H1 (cell line): ENCODE data around the gene GALNT18. TPM values are rescaled to one million over a fixed set of nuclear protein-coding genes. Genes with fewer than 3 reads are reported as not detected.

Experiments used
- CTCF ChIA-PET: fragments of 300-600 bp; sonication (Branson Sonifier 250); formaldehyde crosslinking; loops from one replicate; lab custom pipeline; 2021; ENCODE audit not compliant: partially characterized antibody; lab: Charles Lee
- POLR2A ChIA-PET: fragments of 300-600 bp; sonication (Branson Sonifier 250); formaldehyde crosslinking; loops from one replicate; lab custom pipeline; 2021; ENCODE audit warnings: inconsistent platforms; ENCODE audit not compliant: partially characterized antibody; lab: Charles Lee
- DNase-seq, 2 experiments: peaks; one replicate each; pipeline versions ENCODE4 v3.0.0 to v3.0.0-alpha.2; 2010 to 2022; ENCODE audit warnings: low spot score in 2 of 2, low read depth in 1 of 2, mixed read lengths in 1 of 2
- FAIRE-seq: peaks from 2 replicates; lab custom pipeline; 2011; peaks lifted over from hg19 to GRCh38; lab: Jason Lieb, UNC
- H2AFZ ChIP-seq: 2 replicates; pipeline ENCODE4 v1.8.1; 2012; ENCODE audit warnings: low read length, inconsistent platforms
- H2AK5ac ChIP-seq: 2 replicates; pipeline ENCODE4 v1.6.1; 2013; ENCODE audit warnings: low read depth, low read length
- H2BK120ac ChIP-seq: replicated peaks from 2 replicates; pipeline ENCODE3; 2013; ENCODE audit warnings: low read depth, low read length, inconsistent platforms
- H2BK12ac ChIP-seq: 2 replicates; pipeline ENCODE4 v1.6.1; 2013; ENCODE audit warnings: low read depth, low read length
- H2BK15ac ChIP-seq: 2 replicates; pipeline ENCODE4 v1.6.1; 2013; ENCODE audit warnings: low read length
- H2BK20ac ChIP-seq: 2 replicates; pipeline ENCODE4 v1.6.1; 2013; ENCODE audit warnings: low read length
- H2BK5ac ChIP-seq: 2 replicates; pipeline ENCODE4 v1.6.1; 2013; ENCODE audit warnings: low read depth, low read length
- H3K14ac ChIP-seq: 2 replicates; pipeline ENCODE4 v1.6.1; 2013; ENCODE audit warnings: inconsistent platforms; ENCODE audit not compliant: insufficient read length
- H3K18ac ChIP-seq: 2 replicates; pipeline ENCODE4 v1.6.1; 2013; ENCODE audit warnings: low read length; ENCODE audit errors: extremely low read depth
- H3K23ac ChIP-seq: 2 replicates; pipeline ENCODE4 v1.6.1; 2013; ENCODE audit warnings: inconsistent platforms; ENCODE audit not compliant: insufficient read length
- H3K23me2 ChIP-seq: 2 replicates; pipeline ENCODE4 v1.6.1; 2013; ENCODE audit warnings: low read depth, low read length
- H3K27ac ChIP-seq: 2 replicates; pipeline ENCODE4 v1.6.1; 2011; ENCODE audit warnings: low read depth, low read length, inconsistent platforms
- H3K27me3 ChIP-seq, 4 experiments: replicated peaks in 1 of 4; 1 replicate in 1 of 4; 2 replicates in 3 of 4; pipeline versions ENCODE4 v1.6.1 to v1.8.1; 2011 to 2013; ENCODE audit warnings: low read length in 3 of 4, mild to moderate bottlenecking in 3 of 4, inconsistent platforms in 2 of 4, mixed read lengths in 2 of 4, moderate library complexity in 1 of 4; ENCODE audit not compliant: control insufficient read depth in 3 of 4, insufficient read depth in 3 of 4; ENCODE audit errors: extremely low read depth in 1 of 4
- H3K36me3 ChIP-seq, 4 experiments: 2 replicates each; pipeline versions ENCODE4 v1.6.1 to v1.8.1; 2011 to 2013; ENCODE audit warnings: mild to moderate bottlenecking in 4 of 4, low read length in 3 of 4, moderate library complexity in 2 of 4, control low read depth in 1 of 4, inconsistent platforms in 1 of 4; ENCODE audit not compliant: insufficient read depth in 4 of 4, control insufficient read depth in 2 of 4
- H3K4ac ChIP-seq: replicated peaks from 2 replicates; pipeline ENCODE3; 2013; ENCODE audit warnings: low read length, low read depth, mixed read lengths, inconsistent platforms; ENCODE audit not compliant: insufficient read length
- H3K4me1 ChIP-seq, 4 experiments: replicated peaks in 1 of 4; 1 replicate in 1 of 4; 2 replicates in 3 of 4; pipeline versions ENCODE4 v1.6.1 to v1.8.1; 2011 to 2013; ENCODE audit warnings: low read length in 3 of 4, inconsistent platforms in 2 of 4, mixed read lengths in 1 of 4; ENCODE audit not compliant: insufficient read depth in 4 of 4, control insufficient read depth in 3 of 4
- H3K4me2 ChIP-seq, 2 experiments: 2 replicates each; pipeline versions ENCODE4 v1.6.1 to v1.8.1; 2011 to 2013; ENCODE audit warnings: low read depth in 2 of 2, low read length in 2 of 2, control low read depth in 1 of 2, inconsistent platforms in 1 of 2, mild to moderate bottlenecking in 1 of 2; ENCODE audit not compliant: insufficient read depth in 1 of 2
- H3K4me3 ChIP-seq, 4 experiments: fragments of 200-600, 300-600 bp in 1 of 4; sonication (generic), shearing (Covaris generic), sonication (Bioruptor Twin) in 1 of 4; 2 replicates each; pipeline versions ENCODE4 v1.5.1 to v1.8.1; 2011 to 2016; ENCODE audit warnings: low read length in 4 of 4, low read depth in 3 of 4, control low read depth in 2 of 4, inconsistent platforms in 2 of 4, mild to moderate bottlenecking in 2 of 4, mixed read lengths in 1 of 4, moderate library complexity in 1 of 4; ENCODE audit not compliant: insufficient read depth in 2 of 4; ENCODE audit errors: extremely low read depth in 1 of 4
- H3K56ac ChIP-seq: replicated peaks from 2 replicates; pipeline ENCODE3; 2013; ENCODE audit warnings: low read depth, mild to moderate bottlenecking, mixed read lengths, low read length, inconsistent platforms; ENCODE audit not compliant: insufficient read length
- H3K79me1 ChIP-seq: 2 replicates; pipeline ENCODE4 v1.6.1; 2013; ENCODE audit warnings: low read depth, low read length, control low read depth
- H3K79me2 ChIP-seq, 2 experiments: 2 replicates each; pipeline versions ENCODE4 v1.6.1 to v1.8.1; 2012 to 2013; ENCODE audit warnings: low read length in 2 of 2, mild to moderate bottlenecking in 2 of 2, inconsistent platforms in 1 of 2; ENCODE audit not compliant: insufficient read depth in 2 of 2, control insufficient read depth in 1 of 2
- H3K9ac ChIP-seq, 4 experiments: replicated peaks in 1 of 4; 1 replicate in 1 of 4; 2 replicates in 3 of 4; pipeline versions ENCODE4 v1.6.1 to v1.8.1; 2011 to 2013; ENCODE audit warnings: low read depth in 3 of 4, low read length in 3 of 4, control low read depth in 2 of 4, mild to moderate bottlenecking in 2 of 4, moderate library complexity in 2 of 4, inconsistent platforms in 1 of 4; ENCODE audit errors: extremely low read depth in 1 of 4
- H3K9me3 ChIP-seq, 2 experiments: 2 replicates each; pipeline versions ENCODE4 v1.6.1 to v1.8.1; 2012 to 2013; ENCODE audit warnings: mild to moderate bottlenecking in 2 of 2, moderate library complexity in 2 of 2, control low read depth in 1 of 2, inconsistent platforms in 1 of 2, low read depth in 1 of 2, low read length in 1 of 2, mixed read lengths in 1 of 2; ENCODE audit not compliant: insufficient read depth in 2 of 2
- H4K20me1 ChIP-seq, 2 experiments: replicated peaks in 1 of 2; 2 replicates each; pipeline versions ENCODE3 to v1.8.1; 2011 to 2013; ENCODE audit warnings: inconsistent platforms in 2 of 2, low read length in 2 of 2, mild to moderate bottlenecking in 1 of 2; ENCODE audit not compliant: insufficient read depth in 2 of 2, control insufficient read depth in 1 of 2
- H4K5ac ChIP-seq: 2 replicates; pipeline ENCODE4 v1.6.1; 2013; ENCODE audit warnings: low read length, low read depth, mixed read lengths, inconsistent platforms; ENCODE audit not compliant: insufficient read length
- H4K8ac ChIP-seq: 2 replicates; pipeline ENCODE4 v1.8.0; 2013; ENCODE audit warnings: mild to moderate bottlenecking, moderate library complexity, low read length, inconsistent platforms; ENCODE audit not compliant: insufficient read depth; ENCODE audit errors: extremely low read depth
- H4K91ac ChIP-seq: replicated peaks from 2 replicates; pipeline ENCODE3; 2013; ENCODE audit warnings: low read length, mixed read lengths, inconsistent platforms; ENCODE audit not compliant: insufficient read length
- GTF2F1 ChIP-seq: IDR thresholded peaks from 2 replicates; pipeline ENCODE4 v1.6.1; 2012; ENCODE audit warnings: low read depth, low read length, improper control_type of control experiment, borderline replicate concordance
- JUND ChIP-seq: IDR thresholded peaks from 2 replicates; pipeline ENCODE4 v1.6.1; 2011; ENCODE audit warnings: mild to moderate bottlenecking, improper control_type of control experiment, low read length
- NANOG ChIP-seq: IDR thresholded peaks from 2 replicates; pipeline ENCODE4 v1.6.1; 2011; ENCODE audit warnings: low read length, low read depth, mild to moderate bottlenecking, inconsistent platforms; ENCODE audit not compliant: insufficient read depth, poor library complexity, severe bottlenecking
- PHF8 ChIP-seq: fragments of 200-600 bp; sonication (generic); conservative IDR thresholded peaks from 2 replicates; pipeline ENCODE4 v1.7.1; 2012; ENCODE audit warnings: low read depth, mild to moderate bottlenecking, inconsistent platforms, low read length, moderate library complexity
- POLR2A ChIP-seq, 2 experiments: IDR thresholded peaks; 1 replicate in 1 of 2; 2 replicates in 1 of 2; pipeline ENCODE4 v1.6.1; 2011; ENCODE audit warnings: low read depth in 2 of 2, low read length in 2 of 2, mild to moderate bottlenecking in 2 of 2; ENCODE audit errors: control extremely low read depth in 1 of 2
- RAD21 ChIP-seq, 2 experiments: IDR thresholded peaks in 1 of 2; conservative IDR thresholded peaks in 1 of 2; 2 replicates each; pipeline ENCODE4 v1.6.1; 2011; ENCODE audit warnings: low read depth in 2 of 2, low read length in 2 of 2, improper control_type of control experiment in 1 of 2, inconsistent platforms in 1 of 2, mild to moderate bottlenecking in 1 of 2, moderate library complexity in 1 of 2
- RNF2 ChIP-seq: fragments of 200-900, 300-1000 bp; sonication (generic); IDR thresholded peaks from 2 replicates; pipeline ENCODE4 v1.7.1; 2016; ENCODE audit warnings: borderline replicate concordance, low read depth, mild to moderate bottlenecking, antibody characterized with exemption, low read length; ENCODE audit not compliant: poor library complexity, severe bottlenecking; ENCODE audit errors: missing control alignments
- SAP30 ChIP-seq: fragments of 300-600 bp; sonication (generic); IDR thresholded peaks from 2 replicates; pipeline ENCODE4 v1.7.1; 2012; ENCODE audit warnings: low read length, moderate library complexity, mild to moderate bottlenecking, inconsistent platforms; ENCODE audit not compliant: insufficient read depth, insufficient replicate concordance
- SIX5 ChIP-seq: IDR thresholded peaks from 2 replicates; pipeline ENCODE4 v1.6.1; 2011; ENCODE audit warnings: mild to moderate bottlenecking, low read depth, low read length
- USF2 ChIP-seq: IDR thresholded peaks from 2 replicates; pipeline ENCODE4 v1.6.1; 2011; ENCODE audit warnings: low read length, improper control_type of control experiment
- WGBS, 2 experiments: shearing (Covaris generic) in 1 of 2; methylation state at CpG; one replicate each; pipeline versions ENCODE4 v1.1.6 to v1.1.7; 2013 to 2015; ENCODE audit warnings: low lambda C conversion rate in 2 of 2, mixed read lengths in 2 of 2, inconsistent platforms in 1 of 2, low coverage in 1 of 2, missing lambda C conversion rate in 1 of 2; ENCODE audit not compliant: insufficient replicate concordance in 2 of 2, insufficient coverage in 1 of 2, insufficient read length in 1 of 2; ENCODE audit errors: extremely low coverage in 1 of 2, missing lambda C conversion rate in 1 of 2; 5-methylcytosine and 5-hydroxymethylcytosine counted together
- polyA plus RNA-seq, 7 experiments: library from polyadenylated mRNA; depleted of rRNA in 3 of 7; stranded (reverse) in 5 of 7; unstranded in 2 of 7; fragments of >200 nt in 5 of 7; fragments of 200-250 nt in 2 of 7; gene quantifications; 1 replicate in 5 of 7; 2 replicates in 1 of 7; 4 replicates in 1 of 7; pipeline versions ENCODE4 v1.2.1 to v1.2.3, GENCODE V29; 2011 to 2013; ENCODE audit warnings: missing spikeins in 2 of 7, mixed read lengths in 2 of 7
- total RNA-seq: library from RNA; stranded (reverse); fragmentation: NEBNext Ultra II Directional; extraction: Animal tissue kit (Norgen Biotek cat#: 25700); gene quantifications from 2 replicates; pipeline ENCODE4 v1.2.1, GENCODE V29; 2021
- TF ChIP-seq, protein P1 (sequence below): IDR thresholded peaks from 2 replicates; pipeline ENCODE4 v1.6.1; 2012; ENCODE audit warnings: inconsistent platforms

Gene GALNT18
- total and polyA plus RNA-seq, 2 of the 8 experiments (the other 6 are each of a cell fraction or from before 2014, with no cell fraction given): 6.0 to 9.4 TPM

DNA sequence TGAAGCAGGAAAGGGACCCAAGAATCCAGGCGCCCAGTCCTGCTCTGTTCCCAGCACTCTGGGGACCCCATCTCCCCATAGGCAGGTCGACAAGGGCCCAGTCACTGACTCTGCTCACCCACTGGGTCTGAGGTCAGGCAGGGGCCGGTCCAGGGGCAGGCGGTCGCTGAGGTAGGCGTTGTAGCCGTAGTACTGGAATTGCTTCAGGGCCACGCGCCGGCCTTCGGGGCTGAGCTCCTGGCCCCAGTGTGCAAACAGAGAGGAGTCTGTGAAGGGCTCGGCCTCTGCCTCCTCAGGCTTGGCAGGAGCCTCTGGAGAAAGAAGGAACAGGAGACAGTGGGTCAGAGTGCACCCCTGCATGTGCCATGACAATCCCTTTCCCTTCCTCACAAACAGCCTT lies 173.2 kb downstream of the GALNT18 start:
- H3K4me1 ChIP-seq: peaks cover 0 to 2% (median under 1%) of the 10 kb centered on the region in 4 experiments; a peak in 1 of 7 replicates
- ChIA-PET POLR2A (no interaction called here), CTCF (interaction anchor here (0.6 to 2.2 kb wide), 2 partner anchors 34 to 69 kb away, joined by 3 to 6 read pairs; no protein-coding TSS in a partner anchor)
- H2BK120ac ChIP-seq: no peak overlapping the region
- DNase-seq (no peak), FAIRE-seq (no peak)
- H3K23ac ChIP-seq: no peak overlapping the region
- no peak overlapping the region for H4K8ac ChIP-seq
- H2BK5ac ChIP-seq: no peak overlapping the region
- no peak overlapping the region for H2BK15ac ChIP-seq
- no peak overlapping the region for H3K4me3 ChIP-seq
- no peak overlapping the region for H3K4ac ChIP-seq
- H3K18ac ChIP-seq: no peak overlapping the region
- no peaks in the 10 kb centered on the region for H3K23me2 ChIP-seq
- no peaks in the 10 kb centered on the region for H3K79me2 ChIP-seq
- no peak overlapping the region for H2BK20ac ChIP-seq
- no peaks in the 10 kb centered on the region for H3K27me3 ChIP-seq
- no peaks in the 10 kb centered on the region for H3K79me1 ChIP-seq
- H3K14ac ChIP-seq: no peak overlapping the region
- H4K5ac ChIP-seq: no peak overlapping the region
- no peak overlapping the region for H2AFZ ChIP-seq
- H3K4me2 ChIP-seq: no peak overlapping the region
- H2BK12ac ChIP-seq: no peak overlapping the region
- 89% methylated on average over 12 of the region's 12 CpGs; no CpG with 5 or more reads in 1 of the 2 experiments for WGBS, 2 experiments
- H3K9ac ChIP-seq: no peak overlapping the region
- H3K56ac ChIP-seq: no peak overlapping the region
- no peak overlapping the region for H2AK5ac ChIP-seq
- H3K36me3 ChIP-seq: no peaks in the 10 kb centered on the region
- no peak overlapping the region for H3K27ac ChIP-seq
- no peaks in the 10 kb centered on the region for H4K20me1 ChIP-seq
- no peaks in the 10 kb centered on the region for H3K9me3 ChIP-seq
- H4K91ac ChIP-seq: no peak overlapping the region
- TF ChIP-seq USF2 (no peak), GTF2F1 (no peak), JUND (no peak), PHF8 (no peak), RNF2 (no peak), RAD21 (IDR thresholded peaks at IDR 0.05 in 1 of 2, conservative IDR thresholded peaks at IDR 0.05 in 1 of 2; ENCODE audit: low read depth in 2 of 2, low read length in 2 of 2) (no peak), SAP30 (no peak), SIX5 (no peak), NANOG (no peak), POLR2A (IDR thresholded peaks at IDR 0.05; ENCODE audit: control extremely low read depth in 1 of 2, low read depth in 2 of 2, low read length in 2 of 2) (no peak)
- TF ChIP-seq, protein P1, sequence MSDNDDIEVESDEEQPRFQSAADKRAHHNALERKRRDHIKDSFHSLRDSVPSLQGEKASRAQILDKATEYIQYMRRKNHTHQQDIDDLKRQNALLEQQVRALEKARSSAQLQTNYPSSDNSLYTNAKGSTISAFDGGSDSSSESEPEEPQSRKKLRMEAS: no peak
